Heart right ventricle (tissue), 16 donors: Measurements from ENCODE around the gene PTPRM. TPM values are rescaled to one million over a fixed set of nuclear protein-coding genes. Genes with fewer than 3 reads are reported as not detected.

ENCODE experiments used
- ATAC-seq, 8 donors: fragments of 200-7000 bp; cut with Tn5 transposase; one replicate each; pipeline ENCODE4 v1.9.1; 2020; ENCODE audit warnings: mild to moderate bottlenecking in 8 of 8, moderate library complexity in 8 of 8, moderate number of reproducible peaks in 1 of 8
- DNase-seq, 2 donors: peaks; one replicate each; pipeline ENCODE4 v3.0.0-alpha.2; 2020
- H3K27ac ChIP-seq, 10 donors: fragments of 200-600 bp; sonication (generic) in 2 of 10; one replicate each; pipeline versions ENCODE4 v1.5.0 to v1.8.0; 2020 to 2022; ENCODE audit warnings: mild to moderate bottlenecking in 3 of 10
- H3K27me3 ChIP-seq, 7 donors: fragments of 200-600 bp; one replicate each; pipeline ENCODE4 v1.8.0; 2021 to 2022; ENCODE audit warnings: mild to moderate bottlenecking in 2 of 7
- H3K36me3 ChIP-seq, 9 donors: fragments of 200-600 bp; sonication (generic) in 1 of 9; one replicate each; pipeline versions ENCODE4 v1.5.0 to v1.8.0; 2020 to 2022; ENCODE audit warnings: mild to moderate bottlenecking in 2 of 9
- H3K4me1 ChIP-seq, 9 donors: fragments of 200-600 bp; sonication (generic) in 1 of 9; one replicate each; pipeline versions ENCODE4 v1.5.0 to v1.8.0; 2020 to 2022; ENCODE audit warnings: mild to moderate bottlenecking in 4 of 9
- H3K4me3 ChIP-seq, 10 donors: fragments of 200-600 bp; sonication (generic) in 2 of 10; one replicate each; pipeline versions ENCODE4 v1.5.0 to v1.8.0; 2020 to 2022; ENCODE audit warnings: mild to moderate bottlenecking in 7 of 10, moderate library complexity in 2 of 10
- H3K9me3 ChIP-seq, 11 donors: fragments of 200-600 bp in 10 of 11; sonication (generic) in 2 of 11; one replicate each; pipeline versions ENCODE4 v1.5.0 to v1.8.0; 2013 to 2022; ENCODE audit warnings: mild to moderate bottlenecking in 2 of 11, control low read depth in 1 of 11, moderate library complexity in 1 of 11
- WGBS, 2 donors: extraction: QIAGEN DNeasy Blood & Tissue Kit; methylation state at CpG; one replicate each; pipeline ENCODE4 v1.1.7; 2013; ENCODE audit warnings: inconsistent platforms in 1 of 2; 5-methylcytosine and 5-hydroxymethylcytosine counted together
- intact Hi-C, 10 donors: fragments of 100-400 bp; cut with DNase I; formaldehyde crosslinking; loops; one replicate each; pipeline versions ENCODE4 v1.11.1 to v1.14.2; 2022
- polyA plus RNA-seq, 2 donors: library from polyadenylated mRNA; stranded (reverse); fragments of 200-250 nt; gene quantifications; one replicate each; pipeline ENCODE4 v1.2.3, GENCODE V29; 2013
- total RNA-seq, 10 donors: library from RNA; stranded (reverse); fragmentation: NEBNext Ultra II Directional in 3 of 10; extraction: Animal tissue kit (Norgen Biotek cat#: 25700) in 3 of 10; gene quantifications; one replicate each; pipeline versions ENCODE4 v1.2.1 to v1.2.4, GENCODE V29; 2021 to 2023
- TF ChIP-seq, protein P1 (sequence below), 9 donors: fragments of 200-600 bp; sonication (generic) in 2 of 9; IDR thresholded peaks; one replicate each; pipeline versions ENCODE4 v1.5.0 to v1.8.0; 2021 to 2022; ENCODE audit warnings: antibody characterized with exemption in 9 of 9, mild to moderate bottlenecking in 5 of 9, moderate library complexity in 1 of 9
- donor health status: Arrhythmogenic right ventricular cardiomyopathy.
- donor health status: ischemic (EF 13 %, LVEDD 7.1; RV severe dilation, severe dysfunction).
- donor health status: healthy with polysubstance abuse.
- donor health status: DM: no; HTN: yes; CAD: no.
- donor health status: DM: no; HTN: no; CAD: no.
- donor health status: ischemic (EF 25% LVEDD 6.9; RV normal size, moderate dysfunction).
- donor health status: ischemic (EF 25% LVEDD 5.7; RV mildly dilated, moderate dysfunction).
- donor health status: healthy.
- donor health status: DM: yes; HTN: yes; CAD: no.
- donor health status: Ischemic cardiomyopathy.
- donor health status: ischemic (EF 35%, LVEDD 5.7; RV mildly dilated, moderate dysfunction).
- donor health status: nonischemic (EF 11% LVEDD 7.7; RV severe dilation, severe dysfunction).
- donor health status: DM: yes; HTN: yes; CAD: no.
- donor health status: PGD.
- donor health status: ischemic (EF 29% LVEDD 5.4; RV normal size, mild dysfunction).
- donor health status: nonischemic (EF 23%, LVEDD 6.1; RV moderate dilation, normal function).

Gene PTPRM
- total and polyA plus RNA-seq, 12 donors: 81.7 to 170 (median 132) TPM

GRCh38 chr18:7727361-7728076 lies 160.4 kb downstream of the PTPRM start:
- Histone ChIP-seq H3K4me1 (peaks cover 0 to 73% (median 40%) of the 10 kb centered on the region in 9 donors), H3K4me3 (no peak overlapping the region), H3K9me3 (peaks cover 0 to 2% (median 0%) of the 10 kb centered on the region in 11 donors), H3K36me3 (no peaks in the 10 kb centered on the region), H3K27me3 (no peaks in the 10 kb centered on the region), H3K27ac (peak overlapping the region in 7 of 10 donors; percentile 21 to 49 (median 37))
- 36 to 38% methylated on average over 2 of the region's 2 CpGs for WGBS, 2 donors
- DNase-seq (no peak), ATAC-seq (peak in 4 of 8 donors; percentile 25 to 60 (median 51))
- TF ChIP-seq, protein P1, sequence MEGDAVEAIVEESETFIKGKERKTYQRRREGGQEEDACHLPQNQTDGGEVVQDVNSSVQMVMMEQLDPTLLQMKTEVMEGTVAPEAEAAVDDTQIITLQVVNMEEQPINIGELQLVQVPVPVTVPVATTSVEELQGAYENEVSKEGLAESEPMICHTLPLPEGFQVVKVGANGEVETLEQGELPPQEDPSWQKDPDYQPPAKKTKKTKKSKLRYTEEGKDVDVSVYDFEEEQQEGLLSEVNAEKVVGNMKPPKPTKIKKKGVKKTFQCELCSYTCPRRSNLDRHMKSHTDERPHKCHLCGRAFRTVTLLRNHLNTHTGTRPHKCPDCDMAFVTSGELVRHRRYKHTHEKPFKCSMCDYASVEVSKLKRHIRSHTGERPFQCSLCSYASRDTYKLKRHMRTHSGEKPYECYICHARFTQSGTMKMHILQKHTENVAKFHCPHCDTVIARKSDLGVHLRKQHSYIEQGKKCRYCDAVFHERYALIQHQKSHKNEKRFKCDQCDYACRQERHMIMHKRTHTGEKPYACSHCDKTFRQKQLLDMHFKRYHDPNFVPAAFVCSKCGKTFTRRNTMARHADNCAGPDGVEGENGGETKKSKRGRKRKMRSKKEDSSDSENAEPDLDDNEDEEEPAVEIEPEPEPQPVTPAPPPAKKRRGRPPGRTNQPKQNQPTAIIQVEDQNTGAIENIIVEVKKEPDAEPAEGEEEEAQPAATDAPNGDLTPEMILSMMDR (IDR thresholded peaks at IDR 0.05): no peak
- intact Hi-C loops: no loop called here

DNA sequence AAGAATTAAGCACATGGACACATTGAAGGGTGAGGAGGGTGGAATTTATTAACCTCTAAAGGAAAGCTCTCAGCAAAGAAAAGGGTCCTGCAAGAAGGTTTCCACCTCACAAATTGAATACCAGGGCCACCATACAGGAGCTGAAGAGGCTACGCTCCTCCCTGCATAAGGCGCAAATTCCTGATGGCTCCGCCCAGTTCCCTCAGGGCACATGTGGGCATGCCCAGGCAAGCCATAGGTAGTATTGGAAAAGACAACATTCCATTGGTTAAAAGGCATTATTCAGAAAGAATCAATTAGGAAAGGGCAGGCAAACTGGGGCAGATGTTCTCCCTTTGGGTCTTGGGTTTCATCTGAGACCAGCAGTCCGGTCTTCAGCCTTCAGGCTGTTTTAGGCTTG lies 161.2 kb downstream of the PTPRM start:
- peak in 3 of 8 donors; percentile 15 to 31 (median 18) for ATAC-seq
- Histone ChIP-seq H3K9me3 (peaks cover 0 to 10% (median 4%) of the 10 kb centered on the region in 11 donors), H3K36me3 (no peaks in the 10 kb centered on the region), H3K27me3 (no peaks in the 10 kb centered on the region), H3K4me1 (peaks cover 0 to 65% (median 34%) of the 10 kb centered on the region in 9 donors), H3K4me3 (no peak overlapping the region), H3K27ac (peak overlapping the region in 7 of 10 donors; percentile 21 to 49 (median 37))
- DNase-seq: no peak
- WGBS, 2 donors: 98 to 99% methylated on average over 4 of the region's 4 CpGs
- TF ChIP-seq, protein P1 (IDR thresholded peaks at IDR 0.05): no peak
- intact Hi-C loops: no loop called here

DNA sequence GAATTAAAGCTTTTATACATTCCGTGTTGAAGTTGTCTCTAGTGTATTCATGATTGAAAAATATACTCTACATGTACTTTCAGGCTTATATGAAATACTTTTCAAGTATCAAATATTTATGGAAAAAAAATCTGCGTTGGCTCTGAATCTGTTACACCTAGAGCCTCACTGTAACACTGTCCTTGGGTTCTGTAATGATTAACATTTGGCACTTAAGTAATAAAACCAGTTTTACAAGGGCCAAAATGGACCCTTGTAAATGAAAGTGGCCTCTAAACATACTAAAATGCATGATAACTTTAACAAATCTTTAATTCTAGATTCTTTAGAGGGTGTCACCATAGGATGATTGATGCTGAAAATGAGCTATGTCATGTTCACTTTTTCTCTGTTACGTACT lies 162.8 kb downstream of the PTPRM start:
- peaks cover 0 to 12% (median 4%) of the 10 kb centered on the region in 11 donors for H3K9me3 ChIP-seq
- H3K36me3 ChIP-seq: no peaks in the 10 kb centered on the region
- DNase-seq: no peak
- intact Hi-C loops: no loop called here
- H3K4me3 ChIP-seq: no peak overlapping the region
- no peak for ATAC-seq
- TF ChIP-seq, protein P1 (IDR thresholded peaks at IDR 0.05): no peak
- peaks cover 0 to 58% (median 32%) of the 10 kb centered on the region in 9 donors for H3K4me1 ChIP-seq
- 95 to 97% methylated on average over 3 of the region's 3 CpGs for WGBS, 2 donors
- no peak overlapping the region for H3K27ac ChIP-seq
- no peaks in the 10 kb centered on the region for H3K27me3 ChIP-seq

GRCh38 chr18:7730682-7731081 lies 163.6 kb downstream of the PTPRM start:
- intact Hi-C loops: no loop called here
- no peak for ATAC-seq

More at GRCh38 chr18:7730682-7731081, 163.6 kb downstream of the PTPRM start:
- Histone ChIP-seq H3K9me3 (peaks cover 0 to 12% (median 4%) of the 10 kb centered on the region in 11 donors), H3K27me3 (no peaks in the 10 kb centered on the region), H3K4me3 (no peak overlapping the region), H3K36me3 (no peaks in the 10 kb centered on the region), H3K4me1 (peaks cover 0 to 65% (median 40%) of the 10 kb centered on the region in 9 donors), H3K27ac (peak overlapping the region in 1 of 10 donors; percentile 3)
- 69 to 79% methylated on average over 4 of the region's 4 CpGs for WGBS, 2 donors
- TF ChIP-seq, protein P1 (IDR thresholded peaks at IDR 0.05): no peak
- no peak for DNase-seq
